ENCODE measurements around the gene IGF2BP1.

IGF2BP1 gene

GRCh38 chr17:49012769-49013255 is 15.6 kb downstream of the IGF2BP1 start:
- H3K9ac ChIP-seq (ENCODE audit: low read length): no peak overlapping the region
- peaks cover 45% of the 10 kb centered on the region for H4K20me1 ChIP-seq (ENCODE audit: insufficient read depth, low read length)
- peaks cover 66% of the 10 kb centered on the region for H3K79me2 ChIP-seq (ENCODE audit: low read length)
- H2AFZ ChIP-seq (ENCODE audit: low read depth, low read length): no peak overlapping the region
- no peak overlapping the region for H3K4me2 ChIP-seq (ENCODE audit: low read length)
- H3K27me3 ChIP-seq (ENCODE audit: low read depth, low read length): no peaks in the 10 kb centered on the region
- H3K4me3 ChIP-seq (ENCODE audit: low read length): no peak overlapping the region
- no peaks in the 10 kb centered on the region for H3K9me3 ChIP-seq (ENCODE audit: insufficient read depth, low read length)
- TF ChIP-seq EZH2phosphoT487 (IDR thresholded peaks at IDR 0.05; ENCODE audit: low read depth): no peak
- TF ChIP-seq, protein P1, sequence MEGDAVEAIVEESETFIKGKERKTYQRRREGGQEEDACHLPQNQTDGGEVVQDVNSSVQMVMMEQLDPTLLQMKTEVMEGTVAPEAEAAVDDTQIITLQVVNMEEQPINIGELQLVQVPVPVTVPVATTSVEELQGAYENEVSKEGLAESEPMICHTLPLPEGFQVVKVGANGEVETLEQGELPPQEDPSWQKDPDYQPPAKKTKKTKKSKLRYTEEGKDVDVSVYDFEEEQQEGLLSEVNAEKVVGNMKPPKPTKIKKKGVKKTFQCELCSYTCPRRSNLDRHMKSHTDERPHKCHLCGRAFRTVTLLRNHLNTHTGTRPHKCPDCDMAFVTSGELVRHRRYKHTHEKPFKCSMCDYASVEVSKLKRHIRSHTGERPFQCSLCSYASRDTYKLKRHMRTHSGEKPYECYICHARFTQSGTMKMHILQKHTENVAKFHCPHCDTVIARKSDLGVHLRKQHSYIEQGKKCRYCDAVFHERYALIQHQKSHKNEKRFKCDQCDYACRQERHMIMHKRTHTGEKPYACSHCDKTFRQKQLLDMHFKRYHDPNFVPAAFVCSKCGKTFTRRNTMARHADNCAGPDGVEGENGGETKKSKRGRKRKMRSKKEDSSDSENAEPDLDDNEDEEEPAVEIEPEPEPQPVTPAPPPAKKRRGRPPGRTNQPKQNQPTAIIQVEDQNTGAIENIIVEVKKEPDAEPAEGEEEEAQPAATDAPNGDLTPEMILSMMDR (IDR thresholded peaks at IDR 0.05; ENCODE audit: low read depth, low read length): no peak
- peaks cover 5% of the 10 kb centered on the region for H3K36me3 ChIP-seq (replicated peaks; ENCODE audit: low read depth, low read length)
- no peaks in the 10 kb centered on the region for H3K4me1 ChIP-seq (ENCODE audit: low read length)
- H3K27ac ChIP-seq (ENCODE audit: low read length): no peak overlapping the region

GRCh38 chr17:49013311-49014213 is 16.4 kb downstream of the IGF2BP1 start:
- H3K4me3 ChIP-seq (ENCODE audit: low read length): no peak overlapping the region
- peaks cover 5% of the 10 kb centered on the region for H3K36me3 ChIP-seq (replicated peaks; ENCODE audit: low read depth, low read length)
- no peak overlapping the region for H3K27ac ChIP-seq (ENCODE audit: low read length)

GRCh38 chr17:49015179-49015923 is 18.2 kb downstream of the IGF2BP1 start:
- H4K20me1 ChIP-seq (ENCODE audit: insufficient read depth, low read length): peaks cover 42% of the 10 kb centered on the region
- no peak overlapping the region for H3K4me3 ChIP-seq (ENCODE audit: low read length)
- H3K27me3 ChIP-seq (ENCODE audit: low read depth, low read length): no peaks in the 10 kb centered on the region
- H3K79me2 ChIP-seq (ENCODE audit: low read length): peaks cover 69% of the 10 kb centered on the region
- no peaks in the 10 kb centered on the region for H3K4me1 ChIP-seq (ENCODE audit: low read length)
- no peak overlapping the region for H2AFZ ChIP-seq (ENCODE audit: low read depth, low read length)
- TF ChIP-seq, protein P1 (IDR thresholded peaks at IDR 0.05; ENCODE audit: low read depth, low read length): no peak
- TF ChIP-seq EZH2phosphoT487 (IDR thresholded peaks at IDR 0.05; ENCODE audit: low read depth): no peak
- H3K36me3 ChIP-seq (replicated peaks; ENCODE audit: low read depth, low read length): peaks cover 5% of the 10 kb centered on the region
- no peaks in the 10 kb centered on the region for H3K9me3 ChIP-seq (ENCODE audit: insufficient read depth, low read length)
- H3K4me2 ChIP-seq (ENCODE audit: low read length): no peak overlapping the region
- no peak overlapping the region for H3K27ac ChIP-seq (ENCODE audit: low read length)
- H3K9ac ChIP-seq (ENCODE audit: low read length): no peak overlapping the region

More at GRCh38 chr17:49013311-49014213, 16.4 kb downstream of the IGF2BP1 start:
- H4K20me1 ChIP-seq (ENCODE audit: insufficient read depth, low read length): peaks cover 45% of the 10 kb centered on the region
- peaks cover 68% of the 10 kb centered on the region for H3K79me2 ChIP-seq (ENCODE audit: low read length)
- H3K4me2 ChIP-seq (ENCODE audit: low read length): no peak overlapping the region
- H2AFZ ChIP-seq (ENCODE audit: low read depth, low read length): no peak overlapping the region
- H3K4me1 ChIP-seq (ENCODE audit: low read length): no peaks in the 10 kb centered on the region
- no peak overlapping the region for H3K9ac ChIP-seq (ENCODE audit: low read length)
- TF ChIP-seq EZH2phosphoT487 (IDR thresholded peaks at IDR 0.05; ENCODE audit: low read depth): no peak
- TF ChIP-seq, protein P1 (IDR thresholded peaks at IDR 0.05; ENCODE audit: low read depth, low read length): no peak
- no peaks in the 10 kb centered on the region for H3K9me3 ChIP-seq (ENCODE audit: insufficient read depth, low read length)
- no peaks in the 10 kb centered on the region for H3K27me3 ChIP-seq (ENCODE audit: low read depth, low read length)
